Dermis blood vessel endothelial cell (primary cell): ENCODE results near the gene GLB1L3. TPM values are rescaled to one million over a fixed set of nuclear protein-coding genes. Genes with fewer than 3 reads are reported as not detected.

Experiments used
- DNase-seq: peaks from one replicate; pipeline ENCODE4 v3.0.0; 2010
- total RNA-seq: library from RNA; depleted of rRNA; stranded (reverse); fragments of >200 nt; gene quantifications from 2 replicates; pipeline ENCODE4 v1.2.3, GENCODE V29; 2014

Gene GLB1L3
- total RNA-seq, 1 donor from 2014 or later, result not detected

DNA sequence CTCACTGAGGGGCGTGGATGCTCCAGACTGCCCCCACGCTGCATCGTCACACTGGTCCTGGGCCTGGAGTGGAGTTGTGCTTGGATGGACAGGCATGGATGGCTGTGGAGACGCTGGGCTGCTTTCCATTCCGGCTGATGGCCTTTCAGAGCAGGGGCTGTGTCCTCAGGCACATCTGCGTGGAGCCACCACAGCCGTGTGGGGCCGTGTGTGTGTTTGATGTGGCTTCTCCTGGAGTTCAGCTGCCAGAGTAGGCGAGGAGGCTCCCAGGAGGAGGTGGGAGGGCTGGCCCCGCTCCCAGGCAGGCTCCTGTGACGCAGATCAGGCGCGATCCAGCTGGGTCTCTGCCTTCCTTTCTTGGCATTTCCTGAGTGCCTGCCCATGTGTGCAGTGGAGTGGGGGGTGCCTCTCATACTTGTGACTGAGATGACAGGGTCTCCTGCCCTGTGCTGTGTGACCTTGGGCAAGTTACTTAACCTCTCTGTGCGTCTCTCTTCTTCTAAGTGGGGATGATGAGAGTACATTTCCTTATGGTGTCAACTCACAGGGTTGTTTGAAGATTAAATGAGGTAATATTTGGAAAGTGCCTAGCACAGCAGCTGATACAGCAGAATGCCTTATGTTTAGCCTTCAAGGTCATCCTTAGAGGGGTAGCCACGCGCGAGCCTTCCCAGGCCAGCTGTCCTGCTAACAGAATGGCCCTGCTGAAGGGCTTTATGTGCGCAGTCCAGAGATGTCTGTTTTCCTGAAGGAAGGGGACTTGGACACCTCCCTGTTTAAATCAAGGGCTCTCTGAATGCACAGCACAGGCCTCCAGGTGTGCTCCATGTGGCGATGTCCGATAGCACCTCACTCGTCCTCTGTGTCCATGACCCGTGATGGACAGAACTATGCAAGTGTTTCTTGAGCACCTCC lies 89.1 kb downstream of the GLB1L3 start:
- DNase-seq, result no peak

DNA sequence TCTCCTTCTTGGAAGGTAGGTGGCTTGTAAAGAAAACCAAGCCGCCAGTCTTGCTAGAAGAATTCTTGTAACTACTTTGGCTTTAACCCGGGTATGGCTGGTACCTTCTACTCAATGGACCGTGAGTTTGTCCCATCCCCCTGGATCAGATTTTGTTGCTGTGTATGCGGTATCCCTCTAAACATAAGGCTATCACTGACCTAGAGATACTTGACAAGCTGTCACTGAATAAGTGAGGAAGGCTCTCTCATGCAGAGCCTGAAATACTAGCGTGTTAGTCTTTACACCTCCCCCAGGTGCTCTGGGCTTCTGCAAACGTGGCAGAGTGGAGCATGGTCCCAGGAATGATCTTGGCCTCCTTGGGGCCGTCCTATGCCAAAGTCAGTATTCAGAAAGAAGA lies 90.1 kb downstream of the GLB1L3 start:
- no peak for DNase-seq

DNA sequence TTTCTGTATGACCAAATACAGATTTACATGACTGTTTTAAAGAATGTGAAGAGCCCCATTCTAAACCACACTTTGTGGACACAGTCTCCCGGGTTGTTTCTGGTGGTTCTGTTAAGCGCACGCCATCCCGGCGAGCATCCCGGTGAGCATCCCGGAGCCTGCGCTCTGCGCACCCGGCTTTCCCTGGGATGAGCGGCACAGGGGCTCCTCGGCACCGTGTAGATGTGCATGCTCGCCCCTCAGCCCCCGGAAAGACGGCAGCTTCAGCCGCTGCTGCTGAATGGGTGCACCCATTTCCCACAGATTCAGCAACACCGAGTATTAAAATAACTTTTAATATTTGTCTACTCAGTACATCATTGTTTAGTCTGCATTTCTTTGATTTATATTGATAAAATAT lies 91.6 kb downstream of the GLB1L3 start:
- no peak for DNase-seq

Other genes with a start within 250 kb of the GLB1L3 start
- 14.4 and 49.5 TPM in 2 replicates for gene JAM3, start 207.3 kb upstream of the GLB1L3 start, total RNA-seq
- 20.6 and 38.5 TPM in 2 replicates for gene NCAPD3, start 52.4 kb upstream of the GLB1L3 start, total RNA-seq
- gene VPS26B, start 51.7 kb upstream of the GLB1L3 start, total RNA-seq, result 40.7 and 42.0 TPM in 2 replicates
- 58.7 and 76.3 TPM in 2 replicates for gene THYN1, start 23.0 kb upstream of the GLB1L3 start, total RNA-seq
- 24.5 and 27.2 TPM in 2 replicates for gene ACAD8, start 22.8 kb upstream of the GLB1L3 start, total RNA-seq
- gene GLB1L2, start 55.6 kb downstream of the GLB1L3 start, total RNA-seq, result 0.17 and 0.60 TPM in 2 replicates
- not detected in 2 replicates for gene B3GAT1, start 135.9 kb downstream of the GLB1L3 start, total RNA-seq